ENCODE measurements around the gene ASIC4. TPM values are rescaled to one million over a fixed set of nuclear protein-coding genes. Genes with fewer than 3 reads are reported as not detected.
A peak's percentile ranks its signal among the peaks of the same experiment; 100 is the strongest.

Gene ASIC4
- total and polyA plus RNA-seq, 9 of the 15 experiments (the other 6 are each of a cell fraction or from before 2014, with no cell fraction given): 0.07 to 19.2 (median 4.8) TPM

GRCh38 chr2:219498280-219499057 lies 15.8 kb upstream of the ASIC4 start, which contains the start of gene GMPPA:
Gene GMPPA (plus strand): TSS chr2:219498891. CDS start chr2:219499976, 1,085 bp downstream.
- H2AFZ ChIP-seq (ENCODE audit: low read depth, low read length): peak within 1 kb of the TSS; percentile 85
- CTCF ChIA-PET (ENCODE audit: low intra/inter-chr PET ratio): no interaction called here
- no peak for TF ChIP-seq HNRNPLL (IDR thresholded peaks at IDR 0.05; ENCODE audit: low read depth, low read length, poor library complexity, severe bottlenecking)
- TF ChIP-seq NCOA1 (IDR thresholded peaks at IDR 0.05; ENCODE audit: low read depth): peak; percentile 52; the same call in 1 of the 2 replicates
- 0 out of 2 replicates have a peak, but pooled peaks have one; percentile 76 for TF ChIP-seq ZNF511 (CRISPR knock-in tag; IDR thresholded peaks at IDR 0.05)
- no peak for TF ChIP-seq RFX1 (IDR thresholded peaks at IDR 0.05)
- TF ChIP-seq CSDE1 (IDR thresholded peaks at IDR 0.05): 0 out of 4 replicates have a peak, but pooled peaks of 1 of the 2 experiments have one; percentile 26
- TF ChIP-seq ZNF133 (CRISPR knock-in tag; IDR thresholded peaks at IDR 0.05): no peak
- peak; percentile 80 for TF ChIP-seq POLR2A (conservative IDR thresholded peaks at IDR 0.05)
- TF ChIP-seq ILK (tag; IDR thresholded peaks at IDR 0.05; ENCODE audit: borderline replicate concordance, low read depth): no peak
- no peak for TF ChIP-seq NR4A1 (CRISPR knock-in tag; IDR thresholded peaks at IDR 0.05)
- TF ChIP-seq NR4A1 (tag; IDR thresholded peaks at IDR 0.05): no peak
- no peak for TF ChIP-seq CEBPZ (IDR thresholded peaks at IDR 0.05; ENCODE audit: borderline replicate concordance, low read depth, low read length)
- no peak; the same call in none of the 2 replicates for TF ChIP-seq JUND (IDR thresholded peaks at IDR 0.05; ENCODE audit: borderline replicate concordance, low read depth, low read length)
- TF ChIP-seq JUND (tag; IDR thresholded peaks at IDR 0.05; ENCODE audit: borderline replicate concordance, low read depth, low read length): no peak; the same call in 2 of the 3 replicates
- no peak for TF ChIP-seq ZNF197 (CRISPR knock-in tag; IDR thresholded peaks at IDR 0.05; ENCODE audit: low read depth)
- peak; percentile 89 for TF ChIP-seq ZNF143 (CRISPR knock-in tag; IDR thresholded peaks at IDR 0.05)
- TF ChIP-seq ZNF655 (CRISPR knock-in tag; IDR thresholded peaks at IDR 0.05): no peak
- peak; percentile 29 for TF ChIP-seq SAP30 (IDR thresholded peaks at IDR 0.05; ENCODE audit: borderline replicate concordance, insufficient read depth, low read depth, low read length, poor library complexity, severe bottlenecking)

More at GRCh38 chr2:219498280-219499057, 15.8 kb upstream of the ASIC4 start, which contains the start of gene GMPPA:
- intact Hi-C loops (cut with micrococcal nuclease) (loop anchor here (1.0 kb wide), 3 partner anchors 12 to 28 kb away; no protein-coding TSS in a partner anchor), in situ Hi-C loops (cut with MboI) (no loop called here)
- Histone ChIP-seq H3K36me3 (ENCODE audit: control insufficient read depth, insufficient read depth, low read length) (peaks cover 8% of the 10 kb centered on the region; the same call in 2 of the 3 replicates), H3K9me1 (ENCODE audit: control insufficient read depth, insufficient read depth, low read length) (no peaks in the 10 kb centered on the region), H3K9me3 (replicated peaks; ENCODE audit: control insufficient read depth, insufficient read depth, low read depth, low read length) (no peaks in the 10 kb centered on the region), H3K79me2 (ENCODE audit: control insufficient read depth, insufficient read depth, low read length) (peaks cover 55% of the 10 kb centered on the region), H3K4me1 (replicated peaks in 1 of 2; ENCODE audit: control insufficient read depth in 2 of 2, insufficient read depth in 2 of 2, low read length in 2 of 2) (peaks cover 47 to 60% of the 10 kb centered on the region in 2 experiments), H3K9ac (ENCODE audit: insufficient read depth in 1 of 2, low read depth in 2 of 2, low read length in 2 of 2) (peak within 1 kb of the TSS; percentile 88 to 98), H3K4me2 (ENCODE audit: insufficient read depth, low read length) (peak within 1 kb of the TSS; percentile 96), H3K4me3 (peak within 1 kb of the TSS; percentile 64), H4K20me1 (replicated peaks; ENCODE audit: control insufficient read depth, insufficient read depth, low read length) (no peaks in the 10 kb centered on the region), H3K27me3 (ENCODE audit: control insufficient read depth in 2 of 2, insufficient read depth in 2 of 2, low read length in 2 of 2) (no peaks in the 10 kb centered on the region), H3K27ac (ENCODE audit: extremely low read depth, low read depth, low read length) (peak within 1 kb of the TSS; percentile 95)
- ATAC-seq (peak; percentile 85), FAIRE-seq (peak; percentile 96), DNase-seq (ENCODE audit: extremely low read depth in 1 of 4, low spot score in 3 of 4) (peak; percentile 74 to 95 (median 85))
- WGBS (ENCODE audit: insufficient coverage, low coverage, missing lambda C conversion rate): 0% methylated on average over 32 of the region's 49 CpGs
- POLR2A ChIA-PET: interaction anchor here (0.6 to 4.9 kb wide), 9 partner anchors 10 to 259 kb away, joined by 3 to 37 read pairs (median 5); partner anchors contain the start of gene ASIC4
- TSS peak; percentile 92 for BruUV-seq (replicated peaks)

All from K562 (cell line).